Measurements from ENCODE around the gene MPRIP. TPM values are rescaled to one million over a fixed set of nuclear protein-coding genes. Genes with fewer than 3 reads are reported as not detected.
A peak's percentile ranks its signal among the peaks of the same experiment; 100 is the strongest.

MPRIP gene
- total RNA-seq, 1 experiment from 2014 or later = 140 TPM

DNA sequence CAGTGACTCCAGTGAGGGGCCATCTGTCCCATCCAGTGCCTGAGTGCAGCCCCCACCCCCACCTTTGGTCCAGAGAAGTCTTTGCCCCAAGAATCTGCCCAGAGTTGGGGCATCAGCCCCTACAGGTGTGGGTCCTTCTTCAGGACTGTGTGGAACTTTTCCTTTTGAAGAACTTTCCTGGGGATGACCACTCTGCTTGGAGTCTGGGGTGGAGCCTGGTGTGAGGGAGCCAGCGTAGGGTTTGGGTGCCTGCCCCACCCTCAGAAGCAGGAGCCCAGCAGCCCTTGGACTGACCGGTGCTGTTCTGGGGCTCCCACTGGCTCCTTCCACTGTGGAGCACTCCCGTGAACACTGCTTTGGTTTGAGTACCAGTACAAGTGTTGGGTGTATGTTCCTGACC is 19.3 kb downstream of the MPRIP start (continued):
- TF ChIP-seq, protein P1, sequence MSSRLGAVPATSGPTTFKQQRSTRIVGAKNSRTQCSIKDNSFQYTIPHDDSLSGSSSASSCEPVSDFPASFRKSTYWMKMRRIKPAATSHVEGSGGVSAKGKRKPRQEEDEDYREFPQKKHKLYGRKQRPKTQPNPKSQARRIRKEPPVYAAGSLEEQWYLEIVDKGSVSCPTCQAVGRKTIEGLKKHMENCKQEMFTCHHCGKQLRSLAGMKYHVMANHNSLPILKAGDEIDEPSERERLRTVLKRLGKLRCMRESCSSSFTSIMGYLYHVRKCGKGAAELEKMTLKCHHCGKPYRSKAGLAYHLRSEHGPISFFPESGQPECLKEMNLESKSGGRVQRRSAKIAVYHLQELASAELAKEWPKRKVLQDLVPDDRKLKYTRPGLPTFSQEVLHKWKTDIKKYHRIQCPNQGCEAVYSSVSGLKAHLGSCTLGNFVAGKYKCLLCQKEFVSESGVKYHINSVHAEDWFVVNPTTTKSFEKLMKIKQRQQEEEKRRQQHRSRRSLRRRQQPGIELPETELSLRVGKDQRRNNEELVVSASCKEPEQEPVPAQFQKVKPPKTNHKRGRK (CRISPR knock-in tag; IDR thresholded peaks at IDR 0.05; ENCODE audit: borderline replicate concordance) = no peak

DNA sequence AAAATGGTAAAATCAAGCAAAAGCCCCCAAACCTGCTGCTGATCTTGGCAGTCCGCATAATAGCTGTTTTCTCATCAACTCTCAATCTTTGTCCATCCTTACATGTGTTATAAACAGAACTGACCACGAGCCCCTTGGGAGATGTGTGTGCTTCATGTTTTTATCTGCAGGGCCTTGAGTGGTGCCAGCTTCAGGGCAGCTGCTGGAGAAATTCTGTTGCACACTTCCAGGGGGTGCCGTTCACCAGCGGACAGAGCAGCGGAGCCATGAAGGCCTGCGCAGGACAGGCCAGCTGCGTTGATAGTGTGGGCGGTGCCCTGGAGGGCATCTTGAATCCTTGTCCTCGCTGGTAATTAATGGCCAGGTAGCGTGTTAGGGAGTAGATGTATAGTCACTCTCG is 20.1 kb downstream of the MPRIP start:
- H3K27ac Mint-ChIP-seq = peak overlapping the region; percentile 12; the same call in 1 of the 2 replicates
- H3K27me3 Mint-ChIP-seq (ENCODE audit: low read depth) = no peaks in the 10 kb centered on the region

DNA sequence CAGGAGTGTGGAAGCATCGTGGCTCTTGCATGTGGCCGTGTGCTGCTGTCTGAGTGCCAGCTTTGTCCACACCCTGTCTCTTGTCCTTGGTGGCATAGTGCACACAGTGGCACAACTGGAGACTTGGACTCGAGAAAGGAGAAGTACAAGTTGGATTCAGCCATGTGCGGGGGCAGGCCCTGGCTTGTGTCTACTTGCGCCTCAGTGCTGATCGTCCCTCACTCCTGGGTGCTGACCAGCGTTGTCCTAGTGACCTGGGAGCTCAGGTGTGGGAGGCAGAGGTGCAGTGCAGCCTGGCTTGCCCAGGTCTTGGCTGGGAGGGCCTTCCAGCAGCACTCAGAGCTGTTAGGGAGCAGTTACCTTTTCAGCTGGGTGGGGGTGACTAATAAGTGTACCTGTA is 20.6 kb downstream of the MPRIP start:
- H3K27me3 Mint-ChIP-seq (ENCODE audit: low read depth) = no peaks in the 10 kb centered on the region
- CTCF ChIA-PET = interaction anchor here (0.6 kb wide), 1 partner anchor 56 kb away, joined by 5 read pairs; no protein-coding TSS in a partner anchor
- POLR2A ChIA-PET = no interaction called here
- H3K4me1 Mint-ChIP-seq = peaks cover 4% of the 10 kb centered on the region; the same call in 1 of the 2 replicates
- ATAC-seq (no peak), DNase-seq (ENCODE audit: low spot score) (no peak)
- peak overlapping the region; percentile 69 for H3K27ac Mint-ChIP-seq
- no peaks in the 10 kb centered on the region for H3K9me3 Mint-ChIP-seq
- no peak overlapping the region for H3K4me3 Mint-ChIP-seq
- no peaks in the 10 kb centered on the region for H3K36me3 Mint-ChIP-seq
- no peak for TF ChIP-seq ZNF396 (CRISPR knock-in tag; IDR thresholded peaks at IDR 0.05; ENCODE audit: borderline replicate concordance)
- TF ChIP-seq EMX1 (CRISPR knock-in tag; IDR thresholded peaks at IDR 0.05) = no peak
- TF ChIP-seq, protein P2, sequence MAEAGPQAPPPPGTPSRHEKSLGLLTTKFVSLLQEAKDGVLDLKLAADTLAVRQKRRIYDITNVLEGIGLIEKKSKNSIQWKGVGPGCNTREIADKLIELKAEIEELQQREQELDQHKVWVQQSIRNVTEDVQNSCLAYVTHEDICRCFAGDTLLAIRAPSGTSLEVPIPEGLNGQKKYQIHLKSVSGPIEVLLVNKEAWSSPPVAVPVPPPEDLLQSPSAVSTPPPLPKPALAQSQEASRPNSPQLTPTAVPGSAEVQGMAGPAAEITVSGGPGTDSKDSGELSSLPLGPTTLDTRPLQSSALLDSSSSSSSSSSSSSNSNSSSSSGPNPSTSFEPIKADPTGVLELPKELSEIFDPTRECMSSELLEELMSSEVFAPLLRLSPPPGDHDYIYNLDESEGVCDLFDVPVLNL (CRISPR knock-in tag; IDR thresholded peaks at IDR 0.05; ENCODE audit: borderline replicate concordance, low read depth) = no peak
- TF ChIP-seq, protein P3, sequence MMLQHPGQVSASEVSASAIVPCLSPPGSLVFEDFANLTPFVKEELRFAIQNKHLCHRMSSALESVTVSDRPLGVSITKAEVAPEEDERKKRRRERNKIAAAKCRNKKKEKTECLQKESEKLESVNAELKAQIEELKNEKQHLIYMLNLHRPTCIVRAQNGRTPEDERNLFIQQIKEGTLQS (CRISPR knock-in tag; conservative IDR thresholded peaks at IDR 0.05) = no peak
- TF ChIP-seq ELF4 (CRISPR knock-in tag; IDR thresholded peaks at IDR 0.05; ENCODE audit: low read depth) = no peak
- no peak for TF ChIP-seq TEAD4 (CRISPR knock-in tag; IDR thresholded peaks at IDR 0.05)
- TF ChIP-seq, protein P4, sequence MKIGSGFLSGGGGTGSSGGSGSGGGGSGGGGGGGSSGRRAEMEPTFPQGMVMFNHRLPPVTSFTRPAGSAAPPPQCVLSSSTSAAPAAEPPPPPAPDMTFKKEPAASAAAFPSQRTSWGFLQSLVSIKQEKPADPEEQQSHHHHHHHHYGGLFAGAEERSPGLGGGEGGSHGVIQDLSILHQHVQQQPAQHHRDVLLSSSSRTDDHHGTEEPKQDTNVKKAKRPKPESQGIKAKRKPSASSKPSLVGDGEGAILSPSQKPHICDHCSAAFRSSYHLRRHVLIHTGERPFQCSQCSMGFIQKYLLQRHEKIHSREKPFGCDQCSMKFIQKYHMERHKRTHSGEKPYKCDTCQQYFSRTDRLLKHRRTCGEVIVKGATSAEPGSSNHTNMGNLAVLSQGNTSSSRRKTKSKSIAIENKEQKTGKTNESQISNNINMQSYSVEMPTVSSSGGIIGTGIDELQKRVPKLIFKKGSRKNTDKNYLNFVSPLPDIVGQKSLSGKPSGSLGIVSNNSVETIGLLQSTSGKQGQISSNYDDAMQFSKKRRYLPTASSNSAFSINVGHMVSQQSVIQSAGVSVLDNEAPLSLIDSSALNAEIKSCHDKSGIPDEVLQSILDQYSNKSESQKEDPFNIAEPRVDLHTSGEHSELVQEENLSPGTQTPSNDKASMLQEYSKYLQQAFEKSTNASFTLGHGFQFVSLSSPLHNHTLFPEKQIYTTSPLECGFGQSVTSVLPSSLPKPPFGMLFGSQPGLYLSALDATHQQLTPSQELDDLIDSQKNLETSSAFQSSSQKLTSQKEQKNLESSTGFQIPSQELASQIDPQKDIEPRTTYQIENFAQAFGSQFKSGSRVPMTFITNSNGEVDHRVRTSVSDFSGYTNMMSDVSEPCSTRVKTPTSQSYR (CRISPR knock-in tag; IDR thresholded peaks at IDR 0.05) = no peak
- no peak for TF ChIP-seq RELA (CRISPR knock-in tag; IDR thresholded peaks at IDR 0.05; ENCODE audit: borderline replicate concordance)
- no peak for TF ChIP-seq RORB (CRISPR knock-in tag; IDR thresholded peaks at IDR 0.05)

More for the DNA sequence above, 20.1 kb downstream of the MPRIP start:
- ChIA-PET POLR2A (no interaction called here), CTCF (interaction anchor here (0.6 to 0.8 kb wide), 2 partner anchors 56 to 80 kb away, joined by 3 to 5 read pairs; no protein-coding TSS in a partner anchor)
- ATAC-seq (no peak), DNase-seq (ENCODE audit: low spot score) (no peak)
- peaks cover 3% of the 10 kb centered on the region; the same call in 1 of the 2 replicates for H3K4me1 Mint-ChIP-seq
- H3K4me3 Mint-ChIP-seq = no peak overlapping the region
- no peaks in the 10 kb centered on the region for H3K36me3 Mint-ChIP-seq
- H3K9me3 Mint-ChIP-seq = no peaks in the 10 kb centered on the region
- no peak for TF ChIP-seq ZNF416 (CRISPR knock-in tag; IDR thresholded peaks at IDR 0.05)
- TF ChIP-seq, protein P5, sequence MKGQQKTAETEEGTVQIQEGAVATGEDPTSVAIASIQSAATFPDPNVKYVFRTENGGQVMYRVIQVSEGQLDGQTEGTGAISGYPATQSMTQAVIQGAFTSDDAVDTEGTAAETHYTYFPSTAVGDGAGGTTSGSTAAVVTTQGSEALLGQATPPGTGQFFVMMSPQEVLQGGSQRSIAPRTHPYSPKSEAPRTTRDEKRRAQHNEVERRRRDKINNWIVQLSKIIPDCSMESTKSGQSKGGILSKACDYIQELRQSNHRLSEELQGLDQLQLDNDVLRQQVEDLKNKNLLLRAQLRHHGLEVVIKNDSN (CRISPR knock-in tag; IDR thresholded peaks at IDR 0.05) = no peak
- no peak for TF ChIP-seq ZNF263 (CRISPR knock-in tag; IDR thresholded peaks at IDR 0.05; ENCODE audit: low read depth)
- TF ChIP-seq ZNF121 (CRISPR knock-in tag; IDR thresholded peaks at IDR 0.05) = no peak
